Measurements from ENCODE around the gene CIB4.
"Not testable (repeated sequence)": the region's sequence is repeated elsewhere in the genome, so short reads cannot be mapped to it uniquely, and the experiment has no call there.

CIB4 gene

GRCh38 chr2:26668041-26668440, 26.9 kb upstream of the CIB4 start:
- DNase-seq (ENCODE audit: low spot score), result no peak

GRCh38 chr2:26666671-26667070, 25.5 kb upstream of the CIB4 start:
- DNase-seq (ENCODE audit: low spot score), result no peak

- DNase-seq (ENCODE audit: low spot score), result not testable (repeated sequence)
Measured at GRCh38 chr2:26665296-26665695, 24.1 kb upstream of the CIB4 start.

GRCh38 chr2:26660363-26660962, 19.3 kb upstream of the CIB4 start:
- DNase-seq (ENCODE audit: low spot score), result no peak

- DNase-seq (ENCODE audit: low spot score), result no peak
Measured at GRCh38 chr2:26658691-26659346, 17.7 kb upstream of the CIB4 start.

GRCh38 chr2:26657265-26657664, 16.1 kb upstream of the CIB4 start:
- no peak for DNase-seq (ENCODE audit: low spot score)

GRCh38 chr2:26655611-26656195, 14.5 kb upstream of the CIB4 start:
- DNase-seq (ENCODE audit: low spot score), result no peak

GRCh38 chr2:26655120-26655519, 14.0 kb upstream of the CIB4 start:
- DNase-seq (ENCODE audit: low spot score), result not testable (repeated sequence)

GRCh38 chr2:26654061-26654340, 12.8 kb upstream of the CIB4 start:
- DNase-seq (ENCODE audit: low spot score), result no peak

- no peak for DNase-seq (ENCODE audit: low spot score)
Measured at GRCh38 chr2:26653207-26654060, 12.3 kb upstream of the CIB4 start.

- peak; percentile 96 for DNase-seq (ENCODE audit: low spot score)
Measured at GRCh38 chr2:26652361-26653041, 11.3 kb upstream of the CIB4 start.

- DNase-seq (ENCODE audit: low spot score), result no peak
Measured at GRCh38 chr2:26651799-26652198, 10.6 kb upstream of the CIB4 start.

GRCh38 chr2:26651470-26651771, 10.3 kb upstream of the CIB4 start:
- DNase-seq (ENCODE audit: low spot score), result no peak

- no peak for DNase-seq (ENCODE audit: low spot score)
Measured at GRCh38 chr2:26650713-26651469, 9.7 kb upstream of the CIB4 start.

GRCh38 chr2:26649992-26650712, 9.0 kb upstream of the CIB4 start:
- DNase-seq (ENCODE audit: low spot score), result no peak

- peak; percentile 94 for DNase-seq (ENCODE audit: low spot score)
Measured at GRCh38 chr2:26649322-26649721, 8.2 kb upstream of the CIB4 start.

GRCh38 chr2:26648516-26648915, 7.3 kb upstream of the CIB4 start:
- no peak for DNase-seq (ENCODE audit: low spot score)

- DNase-seq (ENCODE audit: low spot score), result no peak
Measured at GRCh38 chr2:26647981-26648380, 6.8 kb upstream of the CIB4 start.

- no peak for DNase-seq (ENCODE audit: low spot score)
Measured at GRCh38 chr2:26646986-26647672, 6.0 kb upstream of the CIB4 start.

GRCh38 chr2:26645762-26646161, 4.6 kb upstream of the CIB4 start:
- DNase-seq (ENCODE audit: low spot score), result no peak

All from SK-N-DZ (cell line).